Stimulated activated CD8-positive, alpha-beta memory T cell treated with anti-CD3 and anti-CD28 coated beads, Interleukin-4, amount 100 ng/mL, for 4 hours (primary cell): ENCODE measurements around the gene CCDC85B.
"Not testable (repeated sequence)": the region's sequence is repeated elsewhere in the genome, so short reads cannot be mapped to it uniquely, and the experiment has no call there.

Source experiments
- DNase-seq, 2 donors: peaks; one replicate each; pipeline ENCODE4 v3.0.0-alpha.2; 2020; ENCODE audit warnings: low read depth in 2 of 2, low spot score in 1 of 2

CCDC85B gene

DNA sequence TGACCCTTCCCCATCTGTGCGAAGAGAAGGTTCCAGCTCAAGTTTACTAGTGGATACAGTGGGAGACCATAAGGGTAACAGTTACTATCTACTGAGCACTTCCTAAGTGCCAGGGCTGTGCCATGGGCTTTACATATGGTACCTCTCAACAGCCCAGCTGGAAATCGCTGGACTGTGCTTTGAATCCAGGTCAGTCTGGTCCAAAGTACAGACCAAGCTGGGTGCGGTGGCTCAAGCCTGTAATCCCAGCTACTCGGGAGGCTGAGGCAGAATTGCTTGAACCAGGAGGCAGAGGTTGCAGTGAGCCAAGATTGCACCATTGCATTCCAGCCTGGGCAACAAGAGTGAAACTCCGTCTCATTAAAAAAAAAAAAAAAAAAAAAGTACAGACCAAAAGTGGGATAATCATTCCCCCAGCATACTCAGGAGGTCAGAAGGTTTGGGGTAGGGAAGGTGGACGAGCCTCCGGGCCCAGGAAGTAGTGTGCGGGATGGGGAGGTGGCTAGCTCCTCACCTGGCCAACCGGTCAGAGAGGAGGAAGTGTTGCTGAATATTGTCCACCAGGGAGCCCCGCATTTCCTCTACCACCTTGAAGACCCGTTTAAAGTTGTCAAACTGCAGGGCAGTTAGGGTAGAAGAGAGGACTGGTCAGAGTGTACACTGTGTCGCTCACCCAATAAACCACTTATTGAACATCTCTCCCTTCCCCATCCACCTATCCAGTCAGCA, 4.5 kb upstream of the CCDC85B start:
- DNase-seq = no peak

DNA sequence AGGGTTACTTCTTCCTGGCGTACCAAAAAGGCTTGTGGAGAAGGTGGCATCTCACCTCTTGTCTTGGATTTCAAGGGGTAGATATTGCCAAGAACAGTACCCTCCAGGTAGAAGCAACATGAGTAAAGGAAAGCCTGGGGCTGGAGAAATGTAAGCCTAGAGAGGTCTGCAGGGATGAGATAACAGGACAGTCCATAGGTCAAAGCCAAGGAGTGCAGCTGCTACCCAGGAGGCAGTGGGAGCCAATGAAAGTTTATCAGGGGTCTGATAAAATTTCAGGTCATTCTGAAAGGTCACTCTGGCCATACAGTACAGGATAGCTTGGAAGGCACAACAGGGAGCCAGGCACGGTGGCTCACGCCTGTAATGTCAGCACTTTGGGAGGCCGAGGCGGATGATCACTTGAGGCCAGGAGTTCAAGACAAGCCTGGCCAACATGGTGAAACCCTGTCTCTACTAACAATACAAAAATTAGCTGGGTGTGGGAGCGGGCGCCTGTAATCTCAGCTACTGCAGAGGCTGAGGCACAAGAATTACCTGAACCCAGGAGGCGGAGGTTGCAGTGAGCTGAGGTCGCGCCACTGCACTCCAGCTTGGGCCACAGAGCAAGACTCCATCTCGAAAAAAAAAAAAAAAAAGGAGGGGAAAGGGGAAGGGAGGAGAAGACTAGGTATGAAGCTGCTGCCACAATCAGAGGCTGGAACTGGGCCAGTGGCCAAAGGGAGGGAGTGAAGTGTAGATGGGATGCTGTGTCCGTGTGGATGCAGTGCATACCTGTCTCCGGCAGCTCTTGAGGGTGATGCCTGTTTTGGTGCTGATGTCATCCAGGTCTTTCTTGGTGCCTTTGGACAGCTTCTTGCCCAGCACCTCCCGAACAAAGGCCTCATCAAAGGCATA, 3.4 kb upstream of the CCDC85B start:
- DNase-seq = no peak

GRCh38 chr11:65887723-65888162, 2.7 kb upstream of the CCDC85B start:
- DNase-seq = no peak

- peak; percentile 84 to 91 for DNase-seq
Observed at GRCh38 chr11:65888163-65888814, 2.2 kb upstream of the CCDC85B start, which contains the start of gene FIBP. Gene FIBP, minus strand, starts transcription at chr11:65888471. Its CDS starts 53 bp downstream, at chr11:65888418.

- no peak for DNase-seq
Observed at GRCh38 chr11:65891219-65892136, 1.0 kb downstream of the CCDC85B start.

DNA sequence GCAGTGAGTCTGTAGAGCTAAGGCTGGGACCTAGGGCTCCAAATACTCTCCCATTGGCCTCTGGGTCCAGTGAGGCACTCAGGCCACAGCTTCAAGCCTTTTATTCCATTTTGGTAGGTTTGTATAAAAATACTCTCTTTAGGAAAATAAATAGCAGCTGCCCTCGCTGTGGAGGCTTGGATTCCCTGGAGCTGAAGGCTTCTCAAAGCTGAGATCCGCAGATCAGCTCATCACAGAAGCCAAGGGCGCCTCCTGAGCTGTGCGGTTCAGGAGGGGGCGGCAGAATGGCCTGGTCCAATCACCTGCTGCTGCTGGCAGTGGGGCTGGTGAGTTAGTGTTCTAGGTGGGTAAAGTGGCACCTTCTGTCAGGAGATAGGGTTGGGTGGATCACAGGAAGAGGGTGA, 1.7 kb downstream of the CCDC85B start:
- DNase-seq = not testable (repeated sequence)

DNA sequence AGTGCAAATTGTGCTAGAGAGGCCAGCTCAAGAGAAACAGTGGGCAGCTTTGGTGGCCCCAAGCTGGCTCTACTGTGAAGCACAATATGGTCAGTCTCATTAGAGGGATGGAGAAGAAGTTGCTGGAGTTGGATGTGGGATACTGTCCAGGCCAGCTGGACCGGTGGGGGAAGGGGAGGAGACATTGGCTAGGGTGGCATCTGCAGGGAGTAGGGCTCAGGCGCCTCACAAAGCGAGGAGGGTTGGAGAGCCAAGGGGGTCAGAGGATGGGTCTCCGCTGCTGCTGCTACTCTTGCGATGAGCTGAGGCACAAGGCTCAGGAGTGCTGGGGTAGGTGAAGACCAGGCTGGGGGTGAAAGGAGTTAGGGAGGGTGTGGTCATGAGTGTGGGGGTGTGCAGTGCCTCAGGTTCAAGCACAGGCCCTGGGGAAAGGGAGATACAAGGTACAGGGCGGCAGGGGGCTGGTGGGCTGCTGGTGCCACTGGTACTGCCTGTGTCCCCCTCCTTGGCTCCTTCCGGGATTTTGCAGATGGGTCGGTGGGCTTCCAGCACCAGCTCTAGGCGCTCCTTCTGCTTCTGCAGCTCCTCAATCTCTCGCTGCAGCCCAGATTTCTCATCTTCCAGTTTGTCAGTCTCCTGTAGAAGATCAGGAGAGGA, 2.3 kb downstream of the CCDC85B start:
- no peak for DNase-seq

DNA sequence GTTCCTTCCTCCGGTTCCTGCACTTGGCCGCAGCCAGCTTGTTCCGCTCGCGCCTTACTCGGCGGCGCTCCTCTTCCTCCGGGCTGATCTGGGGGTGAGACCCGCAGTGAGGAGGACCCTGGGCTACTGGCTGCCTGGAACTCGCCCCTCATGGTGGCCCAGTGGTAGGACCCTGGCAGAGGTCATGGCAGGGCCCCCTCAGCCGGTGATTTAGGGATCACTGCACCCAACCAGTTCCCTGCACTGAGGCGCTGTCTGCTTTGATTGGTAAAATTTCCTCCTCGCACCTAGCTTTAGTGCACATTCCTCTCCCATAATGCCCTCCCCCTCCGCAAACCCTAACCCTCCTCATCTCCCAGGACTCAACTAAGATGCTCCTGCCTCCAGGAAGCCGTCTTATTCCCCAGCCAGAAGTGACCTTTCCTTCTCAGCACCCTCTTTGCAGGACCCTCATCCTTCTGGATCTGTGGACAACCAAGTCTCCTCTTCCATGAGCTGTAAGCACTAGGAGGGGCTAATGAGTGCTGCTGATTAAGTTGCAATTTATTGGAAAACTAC, 3.6 kb downstream of the CCDC85B start:
- DNase-seq = no peak

GRCh38 chr11:65895482-65895981, 5.1 kb downstream of the CCDC85B start:
- no peak for DNase-seq

DNA sequence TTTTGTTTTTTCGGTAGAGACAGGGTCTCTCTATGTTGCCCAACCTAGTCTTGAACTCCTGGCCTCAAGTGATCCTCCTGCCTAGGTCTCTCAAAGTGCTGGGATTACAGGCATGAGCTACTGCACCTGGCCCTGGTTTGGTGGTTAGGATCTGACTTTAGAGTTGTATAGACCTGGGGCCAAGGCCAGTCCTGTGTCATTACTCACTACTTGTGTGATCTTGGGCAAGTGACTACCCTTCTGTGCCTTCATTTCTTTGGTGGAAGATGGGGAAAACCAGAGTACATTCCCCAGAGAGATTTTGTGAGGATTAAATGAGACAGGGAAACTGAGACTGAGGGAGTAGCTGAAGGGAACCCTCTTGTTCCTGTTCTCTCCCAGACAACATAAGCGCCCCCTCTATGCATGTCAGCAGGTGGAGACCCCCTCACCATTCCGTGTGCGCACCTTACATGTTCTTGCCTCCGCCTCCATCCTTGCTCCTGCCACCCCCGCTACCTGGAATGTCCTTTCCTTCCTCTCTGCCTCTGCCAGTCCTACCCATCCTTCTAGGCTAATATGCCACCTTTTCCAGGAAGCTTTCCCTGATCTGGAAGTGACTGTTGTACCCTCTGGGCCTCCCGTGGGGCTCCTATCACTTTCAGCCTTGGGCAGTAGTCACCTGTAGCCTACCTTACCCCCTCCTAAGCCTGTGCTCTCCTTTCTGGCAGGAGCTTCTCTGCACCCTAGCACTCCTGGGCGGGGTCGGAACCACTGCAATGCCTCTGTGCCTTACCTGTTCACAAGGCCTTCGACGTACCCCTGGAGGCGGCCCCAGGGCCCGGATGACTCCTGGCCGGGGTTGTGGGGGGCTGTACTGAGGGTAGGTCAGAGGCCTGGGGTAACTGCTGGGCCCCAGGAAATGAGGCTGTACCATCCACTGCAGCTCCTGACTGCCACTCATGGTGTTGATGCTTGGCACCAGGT, 5.8 kb downstream of the CCDC85B start:
- DNase-seq = no peak

DNA sequence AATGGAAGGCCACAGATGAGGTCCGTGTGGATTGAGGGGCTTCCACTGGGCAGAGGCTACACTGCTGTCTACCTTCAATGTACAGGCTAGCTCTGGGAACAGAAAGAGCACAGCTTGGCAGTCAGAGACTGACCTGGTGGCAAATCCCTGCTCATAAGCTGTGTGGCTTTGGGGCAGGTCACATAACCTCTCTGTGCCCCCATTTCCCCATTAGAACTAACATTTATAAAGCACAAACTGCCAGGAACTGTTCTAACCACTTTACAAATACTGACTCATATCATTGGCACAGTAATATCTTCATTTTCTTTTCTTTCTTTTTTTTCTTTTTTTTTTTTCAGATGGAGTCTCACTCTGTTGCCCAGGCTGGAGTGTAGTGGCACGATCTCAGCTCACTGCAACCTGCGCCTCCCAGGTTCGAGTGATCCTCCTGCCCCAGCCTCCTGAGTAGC, 6.6 kb downstream of the CCDC85B start:
- DNase-seq = no peak

DNA sequence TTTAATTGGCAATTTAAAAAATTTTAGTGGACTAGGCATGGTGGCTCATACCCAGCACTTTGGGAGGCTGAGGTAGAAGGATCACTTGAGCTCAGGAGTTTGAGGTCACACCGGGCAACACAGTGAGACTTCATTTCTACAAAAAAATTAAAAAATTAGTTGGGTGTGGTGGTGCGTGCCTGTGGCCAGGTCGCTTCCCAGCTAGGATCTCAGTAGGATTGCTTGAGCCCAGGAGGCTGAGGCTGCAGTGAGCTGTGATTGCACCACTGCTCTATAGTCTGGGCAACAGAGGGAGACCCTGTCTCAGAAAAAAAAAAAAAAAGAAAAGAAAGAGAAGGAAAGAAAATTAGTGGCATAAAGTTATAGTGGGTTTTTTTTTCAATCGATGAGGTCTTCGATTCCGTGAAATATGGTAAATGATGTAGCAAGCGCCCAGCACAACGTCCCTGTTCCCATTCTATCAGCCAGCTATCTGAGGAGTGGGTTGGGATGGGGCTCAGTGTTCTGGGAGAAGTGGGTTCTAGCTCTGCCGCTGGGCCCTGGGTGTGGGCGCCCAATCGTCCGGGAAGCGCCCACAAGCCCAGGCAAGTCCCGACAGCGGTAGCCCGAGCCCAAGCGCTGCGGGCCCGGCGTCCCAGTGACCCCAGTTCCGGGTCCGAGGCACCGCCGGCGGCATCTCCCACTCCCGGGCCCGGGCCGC, 8.3 kb downstream of the CCDC85B start:
- DNase-seq = no peak

- DNase-seq = peak; percentile 45 to 65
Observed at GRCh38 chr11:65899356-65900124, 9.1 kb downstream of the CCDC85B start.

DNA sequence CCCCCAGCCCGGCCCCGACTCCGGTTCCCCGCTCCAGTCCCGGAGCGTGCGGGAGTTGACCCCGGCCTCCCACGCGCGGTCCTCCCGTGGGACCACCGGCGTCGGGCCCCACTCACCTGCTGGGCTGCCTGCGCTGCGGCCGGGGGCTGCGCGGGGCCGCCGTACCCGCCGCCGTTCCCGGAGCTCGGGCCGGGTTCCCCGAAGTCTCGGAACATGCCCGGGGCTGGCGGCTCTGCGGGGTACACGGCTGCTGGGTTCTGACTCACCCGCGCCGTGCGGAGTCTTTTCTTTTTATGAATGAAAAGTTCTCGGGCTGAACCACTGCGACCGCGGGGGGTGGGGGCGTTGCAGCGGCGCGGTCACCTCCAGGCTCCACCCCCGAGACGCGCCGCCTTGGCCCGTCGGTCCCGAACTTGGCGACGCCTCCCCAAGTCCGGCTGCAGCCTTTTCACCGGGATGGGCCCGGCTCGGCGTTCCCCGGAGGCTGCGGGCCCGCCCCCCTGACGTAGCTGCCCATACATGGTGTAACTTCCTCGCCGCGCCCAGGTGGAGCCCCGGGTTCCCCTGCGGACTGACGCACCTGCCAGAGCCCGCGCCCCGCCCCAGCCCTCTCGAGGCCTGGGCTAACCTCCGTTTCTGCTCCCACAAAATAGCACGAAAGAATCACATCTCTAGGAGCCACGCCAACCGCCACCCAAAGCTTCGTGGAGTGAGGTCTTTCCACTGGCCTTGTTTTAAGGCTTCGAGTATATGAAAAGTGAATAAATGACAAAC, 9.8 kb downstream of the CCDC85B start, which contains the start of gene FOSL1:
Gene FOSL1 (minus strand): TSS at position 264 of the 774 bp plus-strand sequence. CDS start 49 bp downstream, at position 215.
- DNase-seq = peak; percentile 81 to 91

DNA sequence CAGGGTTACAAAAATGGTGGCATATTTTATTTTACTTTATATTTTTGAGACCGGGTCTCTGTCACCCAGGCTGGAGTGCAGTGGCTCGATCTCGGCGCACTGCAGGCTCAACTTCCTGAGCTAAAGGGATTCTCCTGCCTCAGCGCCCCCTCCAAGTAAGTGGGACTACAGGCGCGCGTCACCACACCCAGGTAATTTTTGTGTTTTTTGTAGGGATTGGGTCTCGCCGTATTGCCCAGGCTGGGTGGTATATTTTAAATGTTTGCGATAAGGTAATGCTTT, 10.4 kb downstream of the CCDC85B start:
- DNase-seq = no peak

- DNase-seq = no peak
Observed at GRCh38 chr11:65903068-65903481, 12.6 kb downstream of the CCDC85B start.
